ENCODE results near the gene CCNF. TPM values are rescaled to one million over a fixed set of nuclear protein-coding genes. Genes with fewer than 3 reads are reported as not detected.

CCNF gene
- total and polyA plus RNA-seq, 9 of the 15 experiments (the other 6 are each of a cell fraction or from before 2014, with no cell fraction given) = 4.1 to 70.1 (median 29.5) TPM

GRCh38 chr16:2471653-2472487, 42.6 kb downstream of the CCNF start (continued):
- TF ChIP-seq ZNF449 (CRISPR knock-in tag; IDR thresholded peaks at IDR 0.05) (no peak), ZNF583 (CRISPR knock-in tag; IDR thresholded peaks at IDR 0.05) (no peak), ZNF561 (CRISPR knock-in tag; conservative IDR thresholded peaks at IDR 0.05) (no peak)

GRCh38 chr16:2472488-2472864, 43.2 kb downstream of the CCNF start:
- WGBS (ENCODE audit: insufficient coverage, low coverage, missing lambda C conversion rate) = 87% methylated on average over 22 of the region's 27 CpGs
- no TSS peak for BruUV-seq (replicated peaks)
- TF ChIP-seq HNRNPL (IDR thresholded peaks at IDR 0.05; ENCODE audit: low read depth, low read length) (peak; percentile 41; the same call in 1 of the 2 replicates), NFE2L1 (tag; IDR thresholded peaks at IDR 0.05; ENCODE audit: borderline replicate concordance, low read depth) (no peak)
- ChIA-PET CTCF (ENCODE audit: low intra/inter-chr PET ratio) (no interaction called here), POLR2A (interaction anchor here (1.0 kb wide), 1 partner anchor 13 kb away, joined by 3 read pairs; no protein-coding TSS in a partner anchor)
- ATAC-seq (no peak), FAIRE-seq (no peak), DNase-seq (ENCODE audit: extremely low read depth in 1 of 4, low spot score in 3 of 4) (no peak)
- Histone ChIP-seq H3K27me3 (ENCODE audit: control insufficient read depth in 2 of 2, insufficient read depth in 2 of 2, low read length in 2 of 2) (no peaks in the 10 kb centered on the region), H4K20me1 (replicated peaks; ENCODE audit: control insufficient read depth, insufficient read depth, low read length) (peaks cover 3% of the 10 kb centered on the region; the same call in 1 of the 2 replicates), H3K36me3 (ENCODE audit: control insufficient read depth, insufficient read depth, low read length) (no peaks in the 10 kb centered on the region), H3K27ac (ENCODE audit: extremely low read depth, low read depth, low read length) (no peak overlapping the region), H3K4me2 (ENCODE audit: insufficient read depth, low read length) (no peak overlapping the region), H3K4me3 (no peak overlapping the region), H3K9me1 (ENCODE audit: control insufficient read depth, insufficient read depth, low read length) (no peaks in the 10 kb centered on the region), H3K79me2 (ENCODE audit: control insufficient read depth, insufficient read depth, low read length) (peaks cover 33% of the 10 kb centered on the region), H3K9ac (ENCODE audit: insufficient read depth in 1 of 2, low read depth in 2 of 2, low read length in 2 of 2) (peak overlapping the region in 1 of 2 experiments; percentile 98; a peak in 1 of 4 replicates), H2AFZ (ENCODE audit: low read depth, low read length) (no peak overlapping the region), H3K4me1 (replicated peaks in 1 of 2; ENCODE audit: control insufficient read depth in 2 of 2, insufficient read depth in 2 of 2, low read length in 2 of 2) (peaks cover 20 to 93% of the 10 kb centered on the region in 2 experiments), H3K9me3 (replicated peaks; ENCODE audit: control insufficient read depth, insufficient read depth, low read depth, low read length) (no peaks in the 10 kb centered on the region)
- in situ Hi-C loops (cut with MboI) = no loop called here
- intact Hi-C loops (cut with micrococcal nuclease) = no loop called here

Data from K562 (cell line).